IMR-90 (cell line): ENCODE measurements around the gene RIMS4. TPM values are rescaled to one million over a fixed set of nuclear protein-coding genes. Genes with fewer than 3 reads are reported as not detected.
A peak's percentile ranks its signal among the peaks of the same experiment; 100 is the strongest.

ENCODE experiments used
- ATAC-seq: fragments of 200-7000 bp; cut with Tn5 transposase; 2 replicates; pipeline ENCODE4 v1.9.1; 2020; ENCODE audit warnings: low read depth, mild to moderate bottlenecking, moderate library complexity
- BruUV-seq: library from RNA; stranded (reverse); fragments of 400-500 nt; replicated peaks from 2 replicates; lab custom pipeline; 2021; lab: Mats Ljungman, UMichigan
- CTCF ChIA-PET: fragments of 300-600 bp; formaldehyde crosslinking; extraction: SDS; loops from one replicate; lab custom pipeline; 2021; ENCODE audit warnings: antibody characterized with exemption; lab: Yijun Ruan, JAX
- POLR2A ChIA-PET: fragments of 300-600 bp; sonication (Branson Sonifier 250); formaldehyde crosslinking; loops from one replicate; lab custom pipeline; 2022; ENCODE audit warnings: antibody characterized with exemption; ENCODE audit not compliant: unreplicated experiment; lab: Charles Lee
- DNase-seq: peaks from one replicate; pipeline ENCODE4 v3.0.0; 2013
- H2AFZ ChIP-seq: replicated peaks from 2 replicates; pipeline ENCODE3; 2013; ENCODE audit warnings: low read length, mild to moderate bottlenecking; ENCODE audit not compliant: poor library complexity
- H2AK5ac ChIP-seq: 2 replicates; pipeline ENCODE4 v1.6.1; 2013; ENCODE audit warnings: low read depth, low read length, inconsistent platforms
- H2AK9ac ChIP-seq: replicated peaks from 2 replicates; pipeline ENCODE3; 2013; ENCODE audit warnings: mild to moderate bottlenecking, low read depth, low read length, moderate library complexity; ENCODE audit not compliant: poor library complexity
- H2BK120ac ChIP-seq: 2 replicates; pipeline ENCODE4 v1.6.1; 2013; ENCODE audit warnings: low read depth, low read length, inconsistent platforms
- H2BK15ac ChIP-seq: 3 replicates; pipeline ENCODE4 v1.6.1; 2013; ENCODE audit warnings: low read depth, low read length, inconsistent platforms
- H2BK20ac ChIP-seq: 2 replicates; pipeline ENCODE4 v1.6.1; 2013; ENCODE audit warnings: low read depth, mild to moderate bottlenecking, inconsistent platforms, low read length, moderate library complexity
- H2BK5ac ChIP-seq: 2 replicates; pipeline ENCODE4 v1.6.1; 2013; ENCODE audit warnings: mild to moderate bottlenecking, low read depth, low read length, inconsistent platforms; ENCODE audit not compliant: poor library complexity, severe bottlenecking
- H3K14ac ChIP-seq: replicated peaks from 2 replicates; pipeline ENCODE4 v1.6.1; 2013; ENCODE audit warnings: low read depth, low read length, inconsistent platforms
- H3K18ac ChIP-seq: 2 replicates; pipeline ENCODE4 v1.6.1; 2013; ENCODE audit warnings: low read depth, low read length, control low read depth
- H3K23ac ChIP-seq: 2 replicates; pipeline ENCODE4 v1.6.1; 2013; ENCODE audit warnings: low read depth, low read length, inconsistent platforms
- H3K27ac ChIP-seq: 2 replicates; pipeline ENCODE4 v1.5.1; 2013; ENCODE audit warnings: mild to moderate bottlenecking, control low read depth, low read length; ENCODE audit not compliant: insufficient read depth
- H3K27me3 ChIP-seq: 2 replicates; pipeline ENCODE4 v1.6.1; 2013; ENCODE audit warnings: low read length; ENCODE audit not compliant: control insufficient read depth, insufficient read depth
- H3K36me3 ChIP-seq: 2 replicates; pipeline ENCODE4 v1.6.1; 2013; ENCODE audit warnings: low read length, mixed read lengths; ENCODE audit not compliant: control insufficient read depth, insufficient read depth
- H3K4ac ChIP-seq: 2 replicates; pipeline ENCODE4 v1.6.1; 2013; ENCODE audit warnings: low read depth, low read length, inconsistent platforms
- H3K4me1 ChIP-seq: 2 replicates; pipeline ENCODE4 v1.6.1; 2013; ENCODE audit warnings: low read length, mixed read lengths; ENCODE audit not compliant: control insufficient read depth, insufficient read depth
- H3K4me2 ChIP-seq: 2 replicates; pipeline ENCODE4 v1.6.1; 2013; ENCODE audit warnings: low read depth, mild to moderate bottlenecking, control low read depth, low read length, moderate library complexity
- H3K4me3 ChIP-seq: 2 replicates; pipeline ENCODE4 v1.5.1; 2013; ENCODE audit warnings: low read depth, mild to moderate bottlenecking, control low read depth, low read length, moderate library complexity; ENCODE audit not compliant: insufficient read depth
- H3K56ac ChIP-seq: 2 replicates; pipeline ENCODE4 v1.6.1; 2013; ENCODE audit warnings: low read length, inconsistent platforms; ENCODE audit not compliant: insufficient read depth; ENCODE audit errors: extremely low read depth
- H3K79me1 ChIP-seq, 2 experiments: 2 replicates each; pipeline ENCODE4 v1.6.1; 2013; ENCODE audit warnings: low read length in 2 of 2, inconsistent platforms in 1 of 2, low read depth in 1 of 2
- H3K9ac ChIP-seq: 2 replicates; pipeline ENCODE4 v1.6.1; 2013; ENCODE audit warnings: low read depth, low read length, control low read depth
- H3K9me1 ChIP-seq: 2 replicates; pipeline ENCODE4 v1.6.1; 2013; ENCODE audit warnings: low read length, inconsistent platforms; ENCODE audit not compliant: insufficient read depth
- H3K9me3 ChIP-seq: 2 replicates; pipeline ENCODE4 v1.6.1; 2013; ENCODE audit warnings: low read length; ENCODE audit not compliant: control insufficient read depth, insufficient read depth
- H4K20me1 ChIP-seq: 2 replicates; pipeline ENCODE4 v1.6.1; 2013; ENCODE audit warnings: low read length, inconsistent platforms; ENCODE audit not compliant: insufficient read depth
- H4K5ac ChIP-seq: 2 replicates; pipeline ENCODE4 v1.6.1; 2013; ENCODE audit warnings: mild to moderate bottlenecking, low read depth, low read length, control low read depth
- H4K8ac ChIP-seq, 2 experiments: 2 replicates each; pipeline ENCODE4 v1.6.1; 2013; ENCODE audit warnings: low read depth in 2 of 2, low read length in 2 of 2, control low read depth in 1 of 2, inconsistent platforms in 1 of 2
- H4K91ac ChIP-seq: 2 replicates; pipeline ENCODE4 v1.6.1; 2013; ENCODE audit warnings: low read depth, low read length, inconsistent platforms; ENCODE audit not compliant: insufficient read depth
- MAFK ChIP-seq: IDR thresholded peaks from 2 replicates; pipeline ENCODE4 v1.6.1; 2012; ENCODE audit warnings: low read depth, low read length, improper control_type of control experiment
- USF2 ChIP-seq: fragments of 150-350 bp; IDR thresholded peaks from 2 replicates; pipeline ENCODE4 v1.6.1; 2017; ENCODE audit warnings: mild to moderate bottlenecking, antibody characterized with exemption, low read length, low read depth
- WGBS, 2 experiments: methylation state at CpG; one replicate each; pipeline versions ENCODE4 v1.1.5 to v1.1.7; 2013; ENCODE audit warnings: missing lambda C conversion rate in 2 of 2; ENCODE audit not compliant: insufficient read length in 1 of 2; ENCODE audit errors: extremely low coverage in 2 of 2; 5-methylcytosine and 5-hydroxymethylcytosine counted together
- dilution Hi-C: fragments of 300-500 bp; cut with HindIII; formaldehyde crosslinking; loops from one replicate; pipeline ENCODE4 v1.14.3; 2018; ENCODE audit warnings: low sequenced_read_pairs; ENCODE audit not compliant: unreplicated experiment
- in situ Hi-C: fragments of 300-500 bp; cut with MboI; formaldehyde crosslinking; loops from 3 replicates; pipeline ENCODE4 v1.14.3; 2019; ENCODE audit warnings: low sequenced_read_pairs, inconsistent platforms, mixed read lengths
- intact Hi-C: fragments of 100-400 bp; cut with micrococcal nuclease; formaldehyde crosslinking; loops from 2 replicates; pipeline ENCODE4 v1.10.0; 2022
- polyA plus RNA-seq, 3 experiments: library from polyadenylated mRNA; depleted of rRNA; stranded (reverse); fragments of >200 nt; gene quantifications; 2 replicates each; pipeline ENCODE4 v1.2.3, GENCODE V29; 2012; ENCODE audit warnings: low replicate concordance in 1 of 3
- total RNA-seq: library from RNA; depleted of rRNA; stranded (reverse); fragments of >200 nt; gene quantifications from 2 replicates; pipeline ENCODE4 v1.2.3, GENCODE V29; 2012

RIMS4 gene
- total and polyA plus RNA-seq, 2 of the 4 experiments (the other 2 are of a cell fraction) = not detected

- DNase-seq (peak; percentile 67), ATAC-seq (0 out of 2 replicates have a peak, but pooled peaks have one; percentile 30)
- Histone ChIP-seq H2BK15ac (no peak overlapping the region), H3K36me3 (no peaks in the 10 kb centered on the region), H2AK5ac (no peak overlapping the region), H3K9ac (no peak overlapping the region), H3K4ac (no peak overlapping the region), H3K9me1 (no peaks in the 10 kb centered on the region; the same call in 1 of the 2 replicates), H2BK20ac (no peak overlapping the region), H3K27ac (no peak overlapping the region), H4K20me1 (no peaks in the 10 kb centered on the region), H4K8ac (peak overlapping the region in 1 of 2 experiments; percentile 62; a peak in 1 of 4 replicates), H2AFZ (peak overlapping the region; percentile 74), H2BK120ac (no peak overlapping the region), H3K79me1 (no peaks in the 10 kb centered on the region), H3K27me3 (peaks cover 35% of the 10 kb centered on the region), H4K91ac (no peak overlapping the region), H3K9me3 (no peaks in the 10 kb centered on the region), H3K4me2 (no peak overlapping the region), H3K14ac (no peak overlapping the region), H2BK5ac (no peak overlapping the region), H3K23ac (no peak overlapping the region), H3K4me1 (peaks cover 6% of the 10 kb centered on the region; the same call in 1 of the 2 replicates), H2AK9ac (peak overlapping the region; percentile 17), H3K56ac (no peak overlapping the region), H3K18ac (no peak overlapping the region), H3K4me3 (no peak overlapping the region), H4K5ac (peak overlapping the region; percentile 52; the same call in 1 of the 2 replicates)
- ChIA-PET CTCF (no interaction called here), POLR2A (no interaction called here)
- TF ChIP-seq USF2 (peak; percentile 90), MAFK (no peak)
- BruUV-seq = no TSS peak
- in situ Hi-C loops = no loop called here
- intact Hi-C loops = no loop called here
- WGBS, 2 experiments = 83% methylated on average over 2 of the region's 7 CpGs; no CpG with 5 or more reads in 1 of the 2 experiments
- dilution Hi-C loops = no loop called here
These were observed 71.4 kb downstream of the RIMS4 start for GRCh38 chr20:44738813-44739477.
